Left cardiac atrium (tissue), 4 donors: ENCODE measurements around the gene ANGPTL2. TPM values are rescaled to one million over a fixed set of nuclear protein-coding genes. Genes with fewer than 3 reads are reported as not detected.
A peak's percentile ranks its signal among the peaks of the same experiment; 100 is the strongest.

ENCODE experiments used
- ATAC-seq, 2 donors: fragments of 200-7000 bp; cut with Tn5 transposase; one replicate each; pipeline ENCODE4 v1.9.1; 2020; ENCODE audit warnings: mild to moderate bottlenecking in 2 of 2, moderate library complexity in 2 of 2
- DNase-seq: peaks from one replicate; pipeline ENCODE4 v3.0.0-alpha.2; 2020
- intact Hi-C, 2 donors: fragments of 100-400 bp; cut with DNase I; formaldehyde crosslinking; loops; one replicate each; pipeline versions ENCODE4 v1.14.1 to v1.15.1; 2022 to 2023
- total RNA-seq, 2 donors: library from RNA; stranded (reverse); fragmentation: NEBNext Ultra II Directional; extraction: Animal tissue kit (Norgen Biotek cat#: 25700); gene quantifications; one replicate each; pipeline ENCODE4 v1.2.1, GENCODE V29; 2021
- donor health status: DM: no; HTN: yes; CAD: no.
- donor health status: DM: no; HTN: yes; CAD: no; lungs with severe emphysema.
- donor health status: DM: yes; HTN: yes; CAD: no.
- donor health status: Dilated cardiomyopathy.

Gene ANGPTL2
- total RNA-seq, 2 donors from 2014 or later: 51.8 to 63.1 TPM

GRCh38 chr9:127107171-127107928 is 15.1 kb downstream of the ANGPTL2 start:
- DNase-seq: no peak
- peak in 1 of 2 donors; percentile 60 for ATAC-seq
- intact Hi-C loops: no loop called here

GRCh38 chr9:127106466-127106855 is 16.0 kb downstream of the ANGPTL2 start:
- no peak for ATAC-seq
- no peak for DNase-seq
- intact Hi-C loops: no loop called here

- ATAC-seq (no peak), DNase-seq (no peak)
- intact Hi-C loops: no loop called here
Observed at GRCh38 chr9:127105805-127106465, 16.5 kb downstream of the ANGPTL2 start.

- ATAC-seq (no peak), DNase-seq (no peak)
- intact Hi-C loops: no loop called here
Observed at GRCh38 chr9:127104581-127105311, 17.7 kb downstream of the ANGPTL2 start.

- DNase-seq (no peak), ATAC-seq (no peak)
- intact Hi-C loops: no loop called here
Observed at GRCh38 chr9:127102788-127103187, 19.6 kb downstream of the ANGPTL2 start.

- DNase-seq: no peak
- intact Hi-C loops: no loop called here
- no peak for ATAC-seq
Observed at GRCh38 chr9:127102176-127102575, 20.3 kb downstream of the ANGPTL2 start.

GRCh38 chr9:127099664-127100063 is 22.8 kb downstream of the ANGPTL2 start:
- intact Hi-C loops: no loop called here
- DNase-seq: no peak
- peak in 1 of 2 donors; percentile 25 for ATAC-seq

- DNase-seq (no peak), ATAC-seq (peak in 1 of 2 donors; percentile 19)
- intact Hi-C loops: no loop called here
Observed at GRCh38 chr9:127098916-127099553, 23.4 kb downstream of the ANGPTL2 start.

- intact Hi-C loops: no loop called here
- no peak for DNase-seq
- ATAC-seq: no peak
Observed at GRCh38 chr9:127097683-127098082, 24.8 kb downstream of the ANGPTL2 start.

GRCh38 chr9:127096208-127096607 is 26.2 kb downstream of the ANGPTL2 start:
- no peak for DNase-seq
- intact Hi-C loops: no loop called here

GRCh38 chr9:127095411-127095810 is 27.0 kb downstream of the ANGPTL2 start:
- peak; percentile 18 to 70 for ATAC-seq
- intact Hi-C loops: no loop called here
- DNase-seq: no peak

More at GRCh38 chr9:127096208-127096607, 26.2 kb downstream of the ANGPTL2 start:
- ATAC-seq: peak in 1 of 2 donors; percentile 77

GRCh38 chr9:127093319-127094020 is 29.0 kb downstream of the ANGPTL2 start:
- intact Hi-C loops: no loop called here
- ATAC-seq (no peak), DNase-seq (no peak)

GRCh38 chr9:127092041-127092608 is 30.3 kb downstream of the ANGPTL2 start:
- ATAC-seq: no peak

GRCh38 chr9:127091526-127091925 is 30.9 kb downstream of the ANGPTL2 start:
- intact Hi-C loops: no loop called here
- no peak for DNase-seq
- no peak for ATAC-seq

More at GRCh38 chr9:127092041-127092608, 30.3 kb downstream of the ANGPTL2 start:
- no peak for DNase-seq
- intact Hi-C loops: no loop called here

GRCh38 chr9:127090341-127090985 is 32.0 kb downstream of the ANGPTL2 start:
- DNase-seq (no peak), ATAC-seq (peak; percentile 36 to 86)
- intact Hi-C loops: no loop called here

- no peak for DNase-seq
- ATAC-seq: peak; percentile 33 to 43
- intact Hi-C loops: no loop called here
Observed at GRCh38 chr9:127089631-127090081, 32.8 kb downstream of the ANGPTL2 start.

- ATAC-seq (peak in 1 of 2 donors; percentile 3), DNase-seq (no peak)
- intact Hi-C loops: no loop called here
Observed at GRCh38 chr9:127088724-127089615, 33.5 kb downstream of the ANGPTL2 start.
